Neural crest cell (in vitro differentiated cells): ENCODE data around the gene NBPF3. TPM values are rescaled to one million over a fixed set of nuclear protein-coding genes. Genes with fewer than 3 reads are reported as not detected.

Source experiments
- DNase-seq: peaks from one replicate; pipeline ENCODE4 v3.0.0; 2021; ENCODE audit warnings: low read depth, mixed read lengths, low spot score
- H3K27ac Mint-ChIP-seq: one replicate; pipeline ENCODE4 v1.8.0; 2021; ENCODE audit warnings: mild to moderate bottlenecking, mixed read lengths; ENCODE audit not compliant: unreplicated experiment
- H3K27me3 Mint-ChIP-seq: 2 replicates; pipeline ENCODE4 v1.8.0; 2021; ENCODE audit warnings: low read depth, mild to moderate bottlenecking, mixed read lengths
- H3K36me3 Mint-ChIP-seq: 2 replicates; pipeline ENCODE4 v1.8.0; 2021; ENCODE audit warnings: low read depth, mild to moderate bottlenecking, mixed read lengths
- H3K4me1 Mint-ChIP-seq: 2 replicates; pipeline ENCODE4 v1.8.0; 2021; ENCODE audit warnings: mixed read lengths
- H3K4me3 Mint-ChIP-seq: one replicate; pipeline ENCODE4 v1.8.0; 2021; ENCODE audit warnings: mild to moderate bottlenecking, mixed read lengths
- H3K9me3 Mint-ChIP-seq: 2 replicates; pipeline ENCODE4 v1.8.0; 2021; ENCODE audit warnings: mixed read lengths
- total RNA-seq: library from RNA; stranded (reverse); gene quantifications from 2 replicates; pipeline ENCODE4 v1.2.1, GENCODE V29; 2021
- TF ChIP-seq, protein P1 (sequence below): fragments of 200-600 bp; sonication (generic); conservative IDR thresholded peaks from 2 replicates; pipeline ENCODE4 v1.5.0; 2021; ENCODE audit warnings: antibody characterized with exemption, mild to moderate bottlenecking

The NBPF3 gene
- total RNA-seq, 1 donor from 2014 or later = 19.2 TPM

DNA sequence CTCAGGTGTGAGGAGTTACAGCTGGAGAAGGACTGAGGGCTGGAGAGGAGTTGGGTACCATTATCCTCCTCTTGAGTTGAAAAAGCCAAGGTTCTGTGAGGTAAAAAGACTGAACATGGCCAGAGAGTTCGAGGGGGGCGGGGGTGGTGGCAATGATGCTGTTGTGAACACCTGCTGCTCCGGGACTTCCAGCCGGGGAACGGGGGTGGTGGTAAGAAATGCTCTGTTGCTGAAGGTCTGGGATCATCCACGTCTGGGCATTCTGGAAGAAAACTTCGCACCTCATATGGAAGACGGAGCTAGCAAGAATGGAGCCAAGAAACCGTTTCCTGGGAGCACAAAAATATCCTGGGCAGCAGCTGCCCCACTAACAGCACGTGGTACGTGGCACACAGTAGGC, 49.2 kb downstream of the NBPF3 start:
- no peak overlapping the region for H3K27ac Mint-ChIP-seq
- no peak for DNase-seq
- no peak overlapping the region for H3K4me3 Mint-ChIP-seq
- no peaks in the 10 kb centered on the region for H3K4me1 Mint-ChIP-seq
- no peaks in the 10 kb centered on the region for H3K9me3 Mint-ChIP-seq
- peaks cover 8% of the 10 kb centered on the region for H3K27me3 Mint-ChIP-seq
- TF ChIP-seq, protein P1, sequence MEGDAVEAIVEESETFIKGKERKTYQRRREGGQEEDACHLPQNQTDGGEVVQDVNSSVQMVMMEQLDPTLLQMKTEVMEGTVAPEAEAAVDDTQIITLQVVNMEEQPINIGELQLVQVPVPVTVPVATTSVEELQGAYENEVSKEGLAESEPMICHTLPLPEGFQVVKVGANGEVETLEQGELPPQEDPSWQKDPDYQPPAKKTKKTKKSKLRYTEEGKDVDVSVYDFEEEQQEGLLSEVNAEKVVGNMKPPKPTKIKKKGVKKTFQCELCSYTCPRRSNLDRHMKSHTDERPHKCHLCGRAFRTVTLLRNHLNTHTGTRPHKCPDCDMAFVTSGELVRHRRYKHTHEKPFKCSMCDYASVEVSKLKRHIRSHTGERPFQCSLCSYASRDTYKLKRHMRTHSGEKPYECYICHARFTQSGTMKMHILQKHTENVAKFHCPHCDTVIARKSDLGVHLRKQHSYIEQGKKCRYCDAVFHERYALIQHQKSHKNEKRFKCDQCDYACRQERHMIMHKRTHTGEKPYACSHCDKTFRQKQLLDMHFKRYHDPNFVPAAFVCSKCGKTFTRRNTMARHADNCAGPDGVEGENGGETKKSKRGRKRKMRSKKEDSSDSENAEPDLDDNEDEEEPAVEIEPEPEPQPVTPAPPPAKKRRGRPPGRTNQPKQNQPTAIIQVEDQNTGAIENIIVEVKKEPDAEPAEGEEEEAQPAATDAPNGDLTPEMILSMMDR = no peak
- H3K36me3 Mint-ChIP-seq = no peaks in the 10 kb centered on the region

- H3K36me3 Mint-ChIP-seq = no peaks in the 10 kb centered on the region
- H3K4me3 Mint-ChIP-seq = no peak overlapping the region
- no peaks in the 10 kb centered on the region for H3K9me3 Mint-ChIP-seq
- H3K4me1 Mint-ChIP-seq = no peaks in the 10 kb centered on the region
- TF ChIP-seq, protein P1 = peak; percentile 52
- peaks cover 8% of the 10 kb centered on the region for H3K27me3 Mint-ChIP-seq
- H3K27ac Mint-ChIP-seq = no peak overlapping the region
- no peak for DNase-seq
Observed at GRCh38 chr1:21490774-21491487, 51.0 kb downstream of the NBPF3 start.

- TF ChIP-seq, protein P1 = no peak
- no peaks in the 10 kb centered on the region for H3K4me1 Mint-ChIP-seq
- no peak overlapping the region for H3K27ac Mint-ChIP-seq
- H3K9me3 Mint-ChIP-seq = no peaks in the 10 kb centered on the region
- no peak for DNase-seq
- peaks cover 8% of the 10 kb centered on the region for H3K27me3 Mint-ChIP-seq
- no peak overlapping the region for H3K4me3 Mint-ChIP-seq
- H3K36me3 Mint-ChIP-seq = no peaks in the 10 kb centered on the region
Observed at GRCh38 chr1:21491488-21492355, 51.8 kb downstream of the NBPF3 start.

DNA sequence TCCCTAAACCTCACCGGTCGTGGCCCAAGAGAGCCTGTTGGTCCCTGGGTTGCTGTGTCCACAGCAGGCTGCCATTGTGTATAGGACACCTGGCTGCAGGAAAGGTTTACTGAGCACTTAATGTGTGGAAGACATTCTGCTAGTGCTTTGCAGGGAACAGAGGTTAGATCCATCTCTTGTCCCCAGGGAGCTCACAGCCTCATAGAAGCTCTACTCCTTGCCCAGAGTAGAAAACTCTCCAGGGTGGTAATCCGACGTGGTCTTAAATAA, 52.4 kb downstream of the NBPF3 start:
- TF ChIP-seq, protein P1 = no peak
- H3K27me3 Mint-ChIP-seq = peaks cover 8% of the 10 kb centered on the region
- H3K4me3 Mint-ChIP-seq = no peak overlapping the region
- DNase-seq = no peak
- H3K27ac Mint-ChIP-seq = no peak overlapping the region
- H3K36me3 Mint-ChIP-seq = no peaks in the 10 kb centered on the region
- H3K9me3 Mint-ChIP-seq = no peaks in the 10 kb centered on the region
- no peaks in the 10 kb centered on the region for H3K4me1 Mint-ChIP-seq

GRCh38 chr1:21494196-21494595, 54.3 kb downstream of the NBPF3 start:
- DNase-seq = no peak
- H3K27me3 Mint-ChIP-seq = peaks cover 6% of the 10 kb centered on the region
- H3K4me3 Mint-ChIP-seq = no peak overlapping the region
- H3K27ac Mint-ChIP-seq = no peak overlapping the region
- H3K9me3 Mint-ChIP-seq = no peaks in the 10 kb centered on the region
- TF ChIP-seq, protein P1 = no peak
- no peaks in the 10 kb centered on the region for H3K4me1 Mint-ChIP-seq
- no peaks in the 10 kb centered on the region for H3K36me3 Mint-ChIP-seq
